ENCODE data around the gene DUSP22.

DNA sequence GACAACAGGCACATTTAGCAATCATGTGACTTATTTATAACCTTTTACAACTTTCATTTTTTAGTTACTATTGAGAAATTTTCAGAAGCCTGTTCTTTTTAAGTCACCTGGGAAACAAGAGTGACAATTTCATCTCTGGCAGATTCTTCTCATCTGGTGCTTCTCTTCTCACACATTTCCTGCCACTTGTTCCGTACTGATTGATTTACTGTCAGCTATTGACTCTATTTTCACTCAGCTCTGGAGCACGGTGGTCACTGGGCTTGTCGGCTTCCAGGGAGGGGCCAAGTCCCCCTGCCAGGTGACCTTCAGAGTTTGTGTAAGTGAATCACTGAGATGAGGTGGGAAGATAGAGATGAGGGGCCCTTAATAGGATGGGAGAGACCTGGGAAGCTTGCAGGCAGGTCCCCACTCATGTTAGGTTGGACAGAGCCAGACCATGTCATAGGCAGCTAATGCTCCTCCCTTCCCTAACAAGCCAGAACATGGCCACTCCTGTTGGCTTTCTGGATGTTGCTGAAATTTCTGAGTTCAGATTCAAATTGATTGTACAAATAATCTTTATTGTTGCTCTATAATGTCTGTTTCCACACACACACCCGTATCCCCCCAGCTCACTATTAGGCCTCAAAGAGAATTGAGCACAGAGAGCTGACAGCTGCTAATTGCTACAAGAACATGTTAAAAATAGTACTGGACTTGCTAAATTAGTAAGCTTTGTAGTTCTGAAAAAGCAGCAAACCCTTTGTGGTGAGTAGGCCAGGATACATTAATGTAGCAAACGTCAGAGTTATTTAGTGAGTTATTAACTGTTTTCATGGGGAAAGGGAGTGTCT, 13.3 kb downstream of the DUSP22 start:
- TF ChIP-seq, protein P1, sequence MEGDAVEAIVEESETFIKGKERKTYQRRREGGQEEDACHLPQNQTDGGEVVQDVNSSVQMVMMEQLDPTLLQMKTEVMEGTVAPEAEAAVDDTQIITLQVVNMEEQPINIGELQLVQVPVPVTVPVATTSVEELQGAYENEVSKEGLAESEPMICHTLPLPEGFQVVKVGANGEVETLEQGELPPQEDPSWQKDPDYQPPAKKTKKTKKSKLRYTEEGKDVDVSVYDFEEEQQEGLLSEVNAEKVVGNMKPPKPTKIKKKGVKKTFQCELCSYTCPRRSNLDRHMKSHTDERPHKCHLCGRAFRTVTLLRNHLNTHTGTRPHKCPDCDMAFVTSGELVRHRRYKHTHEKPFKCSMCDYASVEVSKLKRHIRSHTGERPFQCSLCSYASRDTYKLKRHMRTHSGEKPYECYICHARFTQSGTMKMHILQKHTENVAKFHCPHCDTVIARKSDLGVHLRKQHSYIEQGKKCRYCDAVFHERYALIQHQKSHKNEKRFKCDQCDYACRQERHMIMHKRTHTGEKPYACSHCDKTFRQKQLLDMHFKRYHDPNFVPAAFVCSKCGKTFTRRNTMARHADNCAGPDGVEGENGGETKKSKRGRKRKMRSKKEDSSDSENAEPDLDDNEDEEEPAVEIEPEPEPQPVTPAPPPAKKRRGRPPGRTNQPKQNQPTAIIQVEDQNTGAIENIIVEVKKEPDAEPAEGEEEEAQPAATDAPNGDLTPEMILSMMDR (IDR thresholded peaks at IDR 0.05) = no peak
- no peak for TF ChIP-seq EP300 (IDR thresholded peaks at IDR 0.05)

All from tibial nerve (tissue), 4 donors.